GM12878 (cell line): Measurements from ENCODE around the gene TUBGCP2. TPM values are rescaled to one million over a fixed set of nuclear protein-coding genes. Genes with fewer than 3 reads are reported as not detected.
A peak's percentile ranks its signal among the peaks of the same experiment; 100 is the strongest.

ENCODE experiments used
- ATAC-seq: fragments of 200-7000 bp; cut with Tn5 transposase; 3 replicates; pipeline ENCODE4 v1.9.1; 2020; ENCODE audit warnings: mild to moderate bottlenecking, moderate library complexity
- BruUV-seq: library from RNA; stranded (reverse); fragments of 400-500 nt; replicated peaks from 2 replicates; lab custom pipeline; 2021; lab: Mats Ljungman, UMichigan
- CTCF ChIA-PET: fragments of 300-600 bp; sonication (Branson Sonifier 250); formaldehyde crosslinking; extraction: SDS; loops from one replicate; lab custom pipeline; 2021; ENCODE audit warnings: inconsistent platforms; lab: Yijun Ruan, JAX
- POLR2A ChIA-PET: fragments of 350-600 bp; formaldehyde crosslinking; extraction: SDS; loops from one replicate; lab custom pipeline; 2021; ENCODE audit warnings: inconsistent platforms; lab: Charles Lee
- RAD21 ChIA-PET: fragments of 300-600 bp; sonication (Branson Sonifier 250); formaldehyde crosslinking; loops from one replicate; lab custom pipeline; 2023; ENCODE audit warnings: antibody characterized with exemption; ENCODE audit not compliant: unreplicated experiment; lab: Charles Lee
- SMC1A ChIA-PET: fragments of 300-600 bp; sonication (Branson Sonifier 250); formaldehyde crosslinking; loops from one replicate; lab custom pipeline; 2023; ENCODE audit not compliant: unreplicated experiment, uncharacterized antibody; lab: Charles Lee
- DNase-seq: peaks from one replicate; pipeline ENCODE4 v3.0.0-alpha.2; 2011; ENCODE audit warnings: low read depth, low spot score
- FAIRE-seq: peaks from 3 replicates; lab custom pipeline; 2011; peaks lifted over from hg19 to GRCh38; lab: Jason Lieb, UNC
- H2AFZ ChIP-seq: 2 replicates; pipeline ENCODE4 v1.6.0; 2011; ENCODE audit warnings: low read depth, low read length, control low read depth; ENCODE audit not compliant: control insufficient read depth
- H3K27ac ChIP-seq: 2 replicates; pipeline ENCODE4 v1.5.1; 2011; ENCODE audit warnings: control low read depth; ENCODE audit not compliant: control insufficient read depth, insufficient read depth
- H3K27me3 ChIP-seq, 2 experiments: replicated peaks in 1 of 2; 2 replicates each; pipeline versions ENCODE4 v1.6.0 to v1.6.1; 2011; ENCODE audit warnings: low read length in 1 of 2; ENCODE audit not compliant: control insufficient read depth in 2 of 2, insufficient read depth in 2 of 2
- H3K36me3 ChIP-seq, 2 experiments: 2 replicates each; pipeline ENCODE4 v1.5.1; 2011; ENCODE audit warnings: low read length in 1 of 2; ENCODE audit not compliant: control insufficient read depth in 2 of 2, insufficient read depth in 2 of 2
- H3K4me1 ChIP-seq: 2 replicates; pipeline ENCODE4 v1.6.1; 2011; ENCODE audit warnings: mild to moderate bottlenecking, low read length, moderate library complexity, mixed read lengths; ENCODE audit not compliant: control insufficient read depth, insufficient read depth
- H3K4me2 ChIP-seq: 2 replicates; pipeline ENCODE4 v1.6.0; 2011; ENCODE audit warnings: control low read depth; ENCODE audit not compliant: control insufficient read depth, insufficient read depth
- H3K4me3 ChIP-seq: fragments of 200-600 bp; sonication (generic); 2 replicates; pipeline ENCODE4 v1.5.1; 2016
- H3K79me2 ChIP-seq: 2 replicates; pipeline ENCODE4 v1.6.0; 2011; ENCODE audit warnings: low read length; ENCODE audit not compliant: control insufficient read depth, insufficient read depth
- H3K9ac ChIP-seq: 2 replicates; pipeline ENCODE4 v1.8.0; 2011; ENCODE audit warnings: low read length, control low read depth, mixed read lengths; ENCODE audit not compliant: control insufficient read depth, insufficient read depth
- H3K9me3 ChIP-seq: replicated peaks from 3 replicates; pipeline ENCODE4 v1.5.1; 2011; ENCODE audit warnings: mild to moderate bottlenecking, low read length; ENCODE audit not compliant: control insufficient read depth, insufficient read depth
- H4K20me1 ChIP-seq: 2 replicates; pipeline ENCODE4 v1.6.0; 2011; ENCODE audit not compliant: control insufficient read depth, insufficient read depth
- CTCF ChIP-seq, 3 experiments: IDR thresholded peaks in 2 of 3; conservative IDR thresholded peaks in 1 of 3; 2 replicates each; pipeline ENCODE4 v1.5.1; 2011; ENCODE audit warnings: low read depth in 3 of 3, low read length in 3 of 3, mild to moderate bottlenecking in 3 of 3, control low read depth in 2 of 3, moderate library complexity in 2 of 3, inconsistent platforms in 1 of 3, mixed read lengths in 1 of 3; ENCODE audit not compliant: control insufficient read depth in 2 of 3, insufficient read depth in 1 of 3; ENCODE audit errors: extremely low read depth in 1 of 3
- SUZ12 ChIP-seq: fragments of 200-600 bp; sonication (generic); IDR thresholded peaks from one replicate; pipeline ENCODE4 v1.6.1; 2018; ENCODE audit warnings: antibody characterized with exemption, mild to moderate bottlenecking; ENCODE audit not compliant: unreplicated experiment
- WGBS: methylation state at CpG from one replicate; pipeline ENCODE4 v1.1.6; 2016; ENCODE audit warnings: low lambda C conversion rate; ENCODE audit not compliant: insufficient replicate concordance, insufficient coverage; ENCODE audit errors: missing lambda C conversion rate; 5-methylcytosine and 5-hydroxymethylcytosine counted together
- in situ Hi-C: fragments of 300-500 bp; cut with MboI; formaldehyde crosslinking; loops from 9 replicates; pipeline ENCODE4 v1.14.3; 2018; ENCODE audit warnings: mixed read lengths
- intact Hi-C: fragments of 100-400 bp; cut with micrococcal nuclease; formaldehyde crosslinking; loops from one replicate; pipeline ENCODE4 v1.14.2; 2022; ENCODE audit not compliant: unreplicated experiment
- polyA plus RNA-seq, 11 experiments: library from polyadenylated mRNA; depleted of rRNA in 4 of 11; unstranded in 6 of 11; stranded (reverse) in 5 of 11; fragments of >200 nt; fragmentation: Nextera tagmentation in 4 of 11; fragmentation: Illumina TruSeq in 1 of 11; extraction: Ambion mirVana in 4 of 11; extraction: Trizol in 1 of 11; gene quantifications; 1 replicate in 1 of 11; 2 replicates in 10 of 11; pipeline versions ENCODE4 v1.2.1 to v1.2.3, GENCODE V29; 2011 to 2016; ENCODE audit warnings: inconsistent platforms in 2 of 11, missing spikeins in 2 of 11, low read depth in 1 of 11
- total RNA-seq, 4 experiments: library from RNA; depleted of rRNA in 3 of 4; stranded (reverse); fragments of >200 nt in 3 of 4; fragmentation: Illumina TruSeq in 1 of 4; extraction: Trizol in 1 of 4; gene quantifications; 2 replicates each; pipeline versions ENCODE4 v1.2.1 to v1.2.3, GENCODE V29; 2013 to 2021

TUBGCP2 gene
- total and polyA plus RNA-seq, 10 of the 15 experiments (the other 5 are each of a cell fraction or from before 2014, with no cell fraction given), result 4.8 to 47.1 (median 34.7) TPM

- no peak for FAIRE-seq
- BruUV-seq, result no TSS peak
These were observed 59.4 kb downstream of the TUBGCP2 start for GRCh38 chr10:133249094-133249780.

More at GRCh38 chr10:133249094-133249780, 59.4 kb downstream of the TUBGCP2 start:
- ChIA-PET RAD21 (no interaction called here), SMC1A (no interaction called here), POLR2A (no interaction called here), CTCF (no interaction called here)
- Histone ChIP-seq H3K9me3 (no peaks in the 10 kb centered on the region), H3K9ac (no peak overlapping the region), H3K27me3 (no peaks in the 10 kb centered on the region), H3K27ac (no peak overlapping the region), H3K4me3 (no peak overlapping the region), H2AFZ (no peak overlapping the region), H3K79me2 (no peaks in the 10 kb centered on the region), H3K36me3 (no peaks in the 10 kb centered on the region), H3K4me2 (no peak overlapping the region), H3K4me1 (no peaks in the 10 kb centered on the region), H4K20me1 (no peaks in the 10 kb centered on the region; the same call in 1 of the 2 replicates)
- in situ Hi-C loops (no loop called here), intact Hi-C loops (no loop called here)
- 22% methylated on average over 16 of the region's 21 CpGs for WGBS
- DNase-seq, result no peak
- TF ChIP-seq CTCF (IDR thresholded peaks at IDR 0.05 in 2 of 3, conservative IDR thresholded peaks at IDR 0.05 in 1 of 3; ENCODE audit: control insufficient read depth in 2 of 3, extremely low read depth in 1 of 3, insufficient read depth in 1 of 3, low read depth in 3 of 3, low read length in 3 of 3), result 0 out of 6 replicates have a peak, but pooled peaks of 1 of the 3 experiments have one; percentile 8
- TF ChIP-seq SUZ12, result no peak
- peak; percentile 42 for ATAC-seq
